GM23248 (cell line): Measurements from ENCODE around the gene ICE2. TPM values are rescaled to one million over a fixed set of nuclear protein-coding genes. Genes with fewer than 3 reads are reported as not detected.

Source experiments
- DNase-seq: peaks from one replicate; pipeline ENCODE4 v3.0.0-alpha.2; 2015
- H2AFZ ChIP-seq: fragments of 200-600 bp; sonication (generic); 2 replicates; pipeline ENCODE4 v1.6.1; 2016; ENCODE audit warnings: antibody characterized with exemption
- H3F3A ChIP-seq: fragments of 200-600 bp; sonication (generic); 2 replicates; pipeline ENCODE4 v1.6.1; 2016; ENCODE audit warnings: mild to moderate bottlenecking, antibody characterized with exemption, mixed run types; ENCODE audit not compliant: insufficient read depth
- H3K27ac ChIP-seq: fragments of 200-600 bp; sonication (generic); 2 replicates; pipeline ENCODE4 v1.5.1; 2016; ENCODE audit warnings: mild to moderate bottlenecking
- H3K27me3 ChIP-seq: fragments of 200-600 bp; sonication (generic); replicated peaks from 2 replicates; pipeline ENCODE4 v1.6.1; 2016; ENCODE audit warnings: mild to moderate bottlenecking; ENCODE audit not compliant: insufficient read depth
- H3K36me3 ChIP-seq: fragments of 200-600 bp; sonication (generic); 2 replicates; pipeline ENCODE4 v1.6.1; 2016; ENCODE audit warnings: low read depth, mild to moderate bottlenecking
- H3K4me1 ChIP-seq: fragments of 200-600 bp; sonication (generic); 2 replicates; pipeline ENCODE4 v1.6.1; 2016; ENCODE audit warnings: mild to moderate bottlenecking; ENCODE audit not compliant: insufficient read depth
- H3K4me2 ChIP-seq: fragments of 200-600 bp; sonication (generic); one replicate; pipeline ENCODE4 v1.6.1; 2016; ENCODE audit warnings: mild to moderate bottlenecking; ENCODE audit not compliant: unreplicated experiment
- H3K4me3 ChIP-seq: fragments of 200-600 bp; sonication (generic); 2 replicates; pipeline ENCODE4 v1.5.1; 2016; ENCODE audit warnings: mild to moderate bottlenecking
- H3K79me2 ChIP-seq: fragments of 200-600 bp; sonication (generic); 2 replicates; pipeline ENCODE4 v1.6.1; 2016; ENCODE audit warnings: mild to moderate bottlenecking; ENCODE audit not compliant: insufficient read depth
- H3K9ac ChIP-seq: fragments of 200-600 bp; sonication (generic); 2 replicates; pipeline ENCODE4 v1.6.1; 2016; ENCODE audit warnings: mild to moderate bottlenecking
- H3K9me2 ChIP-seq: fragments of 200-600 bp; sonication (generic); 2 replicates; pipeline ENCODE4 v1.6.1; 2016; ENCODE audit warnings: mixed run types, mild to moderate bottlenecking, moderate library complexity; ENCODE audit not compliant: insufficient read depth
- H3K9me3 ChIP-seq: fragments of 200-600 bp; sonication (generic); one replicate; pipeline ENCODE4 v1.6.1; 2017; ENCODE audit warnings: low read depth
- H4K20me1 ChIP-seq: fragments of 200-600 bp; sonication (generic); 2 replicates; pipeline ENCODE4 v1.6.0; 2016; ENCODE audit not compliant: insufficient read depth
- EZH2 ChIP-seq: fragments of 200-600 bp; sonication (generic); IDR thresholded peaks from 2 replicates; pipeline ENCODE4 v1.6.1; 2018; ENCODE audit warnings: antibody characterized with exemption, mild to moderate bottlenecking; ENCODE audit not compliant: insufficient read depth, poor library complexity, severe bottlenecking
- EZH2phosphoT487 ChIP-seq: fragments of 200-600 bp; sonication (generic); IDR thresholded peaks from 2 replicates; pipeline ENCODE4 v1.6.1; 2018; ENCODE audit warnings: antibody characterized with exemption, moderate library complexity, mild to moderate bottlenecking, low read depth; ENCODE audit not compliant: insufficient read depth
- WGBS, 2 experiments: methylation state at CpG; one replicate each; pipeline ENCODE4 v1.1.6; 2015 to 2017; ENCODE audit warnings: low lambda C conversion rate in 2 of 2, low coverage in 1 of 2; ENCODE audit errors: missing lambda C conversion rate in 2 of 2; 5-methylcytosine and 5-hydroxymethylcytosine counted together
- in situ Hi-C: fragments of 300-500 bp; cut with MboI; formaldehyde crosslinking; loops from 2 replicates; pipeline ENCODE4 v1.15.0; 2020
- polyA plus RNA-seq: library from polyadenylated mRNA; unstranded; fragments of >200 nt; fragmentation: Nextera tagmentation; extraction: Ambion mirVana; gene quantifications from 2 replicates; pipeline ENCODE4 v1.2.1, GENCODE V29; 2016
- total RNA-seq: library from RNA; depleted of rRNA; stranded (reverse); fragments of >200 nt; shearing (Covaris generic); gene quantifications from 2 replicates; pipeline ENCODE4 v1.2.3, GENCODE V29; 2014

Gene ICE2
- total and polyA plus RNA-seq, 2 experiments from 2014 or later, result 21.6 to 25.5 TPM

GRCh38 chr15:60418096-60418495, 60.8 kb downstream of the ICE2 start:
- Histone ChIP-seq H3K4me2 (no peak overlapping the region), H3K9ac (no peak overlapping the region), H3K4me3 (no peak overlapping the region), H3K27me3 (no peaks in the 10 kb centered on the region), H4K20me1 (no peaks in the 10 kb centered on the region), H3K79me2 (peaks cover 4% of the 10 kb centered on the region; the same call in 1 of the 2 replicates), H3F3A (peaks cover 35% of the 10 kb centered on the region), H3K27ac (no peak overlapping the region), H3K9me3 (no peaks in the 10 kb centered on the region), H2AFZ (no peak overlapping the region), H3K4me1 (peaks cover 52% of the 10 kb centered on the region), H3K36me3 (no peaks in the 10 kb centered on the region; the same call in 1 of the 2 replicates), H3K9me2 (no peaks in the 10 kb centered on the region)
- 97 to 98% methylated on average over 3 of the region's 3 CpGs for WGBS, 2 experiments
- in situ Hi-C loops, result no loop called here
- DNase-seq, result no peak
- no peak for TF ChIP-seq EZH2
- no peak for TF ChIP-seq EZH2phosphoT487

DNA sequence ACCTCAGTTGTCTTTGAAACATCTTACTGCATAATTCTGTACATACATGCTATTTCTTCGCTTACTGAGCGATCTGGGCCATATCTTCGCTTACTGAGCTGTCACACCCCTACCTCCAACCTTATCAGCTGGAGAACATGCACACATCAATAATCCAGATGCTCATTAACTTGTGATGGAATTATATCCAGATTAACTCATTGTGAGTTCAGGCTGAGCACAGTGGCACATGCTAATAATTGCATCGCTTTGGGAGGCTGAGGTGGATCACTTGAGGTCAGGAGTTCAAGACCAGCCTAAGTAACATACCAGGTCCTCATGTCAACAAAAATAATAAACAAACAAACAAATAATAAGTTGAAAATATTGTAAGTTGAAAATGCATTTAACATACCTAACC, 61.8 kb downstream of the ICE2 start:
- H3K4me3 ChIP-seq, result no peak overlapping the region
- no peaks in the 10 kb centered on the region for H3K36me3 ChIP-seq
- H3K27me3 ChIP-seq, result no peaks in the 10 kb centered on the region
- H3K4me2 ChIP-seq, result no peak overlapping the region
- H3K9ac ChIP-seq, result no peak overlapping the region
- H3K27ac ChIP-seq, result no peak overlapping the region
- DNase-seq, result no peak
- peaks cover 45% of the 10 kb centered on the region for H3K4me1 ChIP-seq
- WGBS, 2 experiments, result 99% methylated on average over 4 of the region's 4 CpGs
- no peak for TF ChIP-seq EZH2phosphoT487
- TF ChIP-seq EZH2, result no peak
- H4K20me1 ChIP-seq, result no peaks in the 10 kb centered on the region
- no peaks in the 10 kb centered on the region for H3K9me3 ChIP-seq
- no peaks in the 10 kb centered on the region for H3K79me2 ChIP-seq
- no peaks in the 10 kb centered on the region for H3K9me2 ChIP-seq
- H2AFZ ChIP-seq, result no peak overlapping the region
- in situ Hi-C loops, result no loop called here
- peaks cover 29% of the 10 kb centered on the region for H3F3A ChIP-seq

- no peaks in the 10 kb centered on the region for H3K9me2 ChIP-seq
- no peak overlapping the region for H3K27ac ChIP-seq
- no peak overlapping the region for H3K4me3 ChIP-seq
- 97 to 98% methylated on average over 3 of the region's 3 CpGs for WGBS, 2 experiments
- no peaks in the 10 kb centered on the region for H3K9me3 ChIP-seq
- no peak for DNase-seq
- peaks cover 38% of the 10 kb centered on the region for H3K4me1 ChIP-seq
- no peaks in the 10 kb centered on the region for H4K20me1 ChIP-seq
- no peaks in the 10 kb centered on the region for H3K79me2 ChIP-seq
- H3K9ac ChIP-seq, result no peak overlapping the region
- TF ChIP-seq EZH2 (no peak), EZH2phosphoT487 (no peak)
- no peak overlapping the region for H3K4me2 ChIP-seq
- no peaks in the 10 kb centered on the region for H3K27me3 ChIP-seq
- no peaks in the 10 kb centered on the region for H3K36me3 ChIP-seq
- in situ Hi-C loops, result no loop called here
- H2AFZ ChIP-seq, result no peak overlapping the region
- peaks cover 22% of the 10 kb centered on the region for H3F3A ChIP-seq
Observed at GRCh38 chr15:60416484-60416883, 62.5 kb downstream of the ICE2 start.

- Histone ChIP-seq H3K36me3 (no peaks in the 10 kb centered on the region), H3K4me3 (no peak overlapping the region), H4K20me1 (no peaks in the 10 kb centered on the region), H3K27me3 (no peaks in the 10 kb centered on the region), H3K9ac (no peak overlapping the region), H3K9me2 (no peaks in the 10 kb centered on the region), H3K27ac (no peak overlapping the region), H3K9me3 (no peaks in the 10 kb centered on the region), H3K4me2 (peak overlapping the region; percentile 24), H3F3A (peaks cover 24% of the 10 kb centered on the region), H3K4me1 (peaks cover 19% of the 10 kb centered on the region), H3K79me2 (no peaks in the 10 kb centered on the region), H2AFZ (no peak overlapping the region)
- DNase-seq, result peak; percentile 75
- WGBS, 2 experiments, result 47 to 52% methylated on average over 10 of the region's 10 CpGs
- in situ Hi-C loops, result no loop called here
- TF ChIP-seq EZH2 (no peak), EZH2phosphoT487 (no peak)
Observed at GRCh38 chr15:60414016-60414682, 64.8 kb downstream of the ICE2 start.
